ENCODE data around the gene DNAJC22. TPM values are rescaled to one million over a fixed set of nuclear protein-coding genes. Genes with fewer than 3 reads are reported as not detected.
"Not testable (repeated sequence)": the region's sequence is repeated elsewhere in the genome, so short reads cannot be mapped to it uniquely, and the experiment has no call there.

DNAJC22 gene
- total RNA-seq, 1 experiment from 2014 or later: 47.7 TPM

DNA sequence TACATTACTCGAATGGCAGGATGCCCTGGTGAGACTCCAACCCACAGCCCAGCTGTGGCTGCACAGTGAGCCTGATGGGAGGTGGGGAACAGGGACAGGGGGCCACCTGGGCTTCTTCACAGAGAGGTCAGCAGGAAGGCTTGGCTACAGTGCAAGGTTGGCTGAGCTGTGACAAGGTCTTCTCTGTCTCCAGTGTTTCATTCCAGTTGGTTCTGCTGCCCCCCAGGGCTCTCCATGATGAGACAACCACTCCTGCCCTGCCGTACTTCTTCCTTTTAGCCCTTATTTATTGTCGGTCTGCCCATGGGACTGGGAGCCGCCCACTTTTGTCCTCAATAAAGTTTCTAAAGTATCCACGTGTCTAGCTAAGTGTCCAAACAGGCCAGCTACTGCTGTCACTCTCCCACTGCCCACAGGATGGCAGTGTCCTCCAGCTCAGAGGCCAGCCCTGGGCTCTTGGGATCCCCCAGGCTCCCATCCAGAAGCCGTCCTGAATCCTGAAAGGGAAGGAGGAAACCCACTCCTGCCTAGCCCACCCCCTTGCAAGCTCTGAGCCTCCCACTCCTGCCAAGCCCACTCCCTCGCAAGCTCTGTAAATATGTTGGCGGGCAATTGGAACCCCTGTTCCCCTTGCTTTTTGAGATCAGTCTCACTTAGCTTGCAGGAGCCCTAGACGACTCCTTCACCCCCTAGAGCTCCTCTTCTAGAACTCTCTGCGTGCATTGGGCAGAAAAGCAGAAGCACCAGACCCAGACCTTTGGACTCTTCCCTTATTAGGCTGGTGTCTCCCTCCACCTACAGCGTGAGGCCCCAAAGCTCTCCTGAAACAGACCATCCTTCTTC, 15.1 kb upstream of the DNAJC22 start:
- H3K27ac Mint-ChIP-seq (ENCODE audit: unreplicated experiment): peak overlapping the region; percentile 77
- H3K36me3 ChIP-seq (ENCODE audit: control insufficient read depth, insufficient read depth, low read length): peaks cover 2% of the 10 kb centered on the region; the same call in 1 of the 2 replicates
- H3K9me3 Mint-ChIP-seq (ENCODE audit: unreplicated experiment): no peaks in the 10 kb centered on the region
- peak overlapping the region; percentile 18 for H3K4me3 Mint-ChIP-seq (ENCODE audit: unreplicated experiment)
- TF ChIP-seq, protein P1, sequence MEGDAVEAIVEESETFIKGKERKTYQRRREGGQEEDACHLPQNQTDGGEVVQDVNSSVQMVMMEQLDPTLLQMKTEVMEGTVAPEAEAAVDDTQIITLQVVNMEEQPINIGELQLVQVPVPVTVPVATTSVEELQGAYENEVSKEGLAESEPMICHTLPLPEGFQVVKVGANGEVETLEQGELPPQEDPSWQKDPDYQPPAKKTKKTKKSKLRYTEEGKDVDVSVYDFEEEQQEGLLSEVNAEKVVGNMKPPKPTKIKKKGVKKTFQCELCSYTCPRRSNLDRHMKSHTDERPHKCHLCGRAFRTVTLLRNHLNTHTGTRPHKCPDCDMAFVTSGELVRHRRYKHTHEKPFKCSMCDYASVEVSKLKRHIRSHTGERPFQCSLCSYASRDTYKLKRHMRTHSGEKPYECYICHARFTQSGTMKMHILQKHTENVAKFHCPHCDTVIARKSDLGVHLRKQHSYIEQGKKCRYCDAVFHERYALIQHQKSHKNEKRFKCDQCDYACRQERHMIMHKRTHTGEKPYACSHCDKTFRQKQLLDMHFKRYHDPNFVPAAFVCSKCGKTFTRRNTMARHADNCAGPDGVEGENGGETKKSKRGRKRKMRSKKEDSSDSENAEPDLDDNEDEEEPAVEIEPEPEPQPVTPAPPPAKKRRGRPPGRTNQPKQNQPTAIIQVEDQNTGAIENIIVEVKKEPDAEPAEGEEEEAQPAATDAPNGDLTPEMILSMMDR (IDR thresholded peaks at IDR 0.05; ENCODE audit: insufficient read depth in 1 of 2, low read depth in 1 of 2, low read length in 1 of 2, severe bottlenecking in 1 of 2, unreplicated experiment in 1 of 2): peak; percentile 90 to 96
- no TSS peak for BruUV-seq (replicated peaks)
- CTCF ChIA-PET: interaction anchor here (0.5 to 4.0 kb wide), 36 partner anchors 9 to 464 kb away, joined by 3 to 153 read pairs (median 4); partner anchors contain the start of genes DNAJC22, PRPH, SPATS2 and TMBIM6
- no peaks in the 10 kb centered on the region for H3K27me3 Mint-ChIP-seq (ENCODE audit: insufficient read depth, unreplicated experiment)
- POLR2A ChIA-PET: interaction anchor here (0.5 to 2.7 kb wide), 8 partner anchors 9 to 291 kb away, joined by 3 to 30 read pairs (median 4); partner anchors contain the start of genes DNAJC22, PRPF40B, SPATS2 and TROAP
- peaks cover 35% of the 10 kb centered on the region for H3K36me3 Mint-ChIP-seq (ENCODE audit: insufficient read depth, unreplicated experiment)
- intact Hi-C loops (cut with micrococcal nuclease; ENCODE audit: unreplicated experiment): loop anchor here (1.0 kb wide), 2 partner anchors 16 to 26 kb away; no protein-coding TSS in a partner anchor
- DNase-seq: peak; percentile 84 to 86
- peaks cover 24% of the 10 kb centered on the region for H3K4me1 ChIP-seq
- H3K4me1 Mint-ChIP-seq (ENCODE audit: low read depth, unreplicated experiment): peaks cover 24% of the 10 kb centered on the region
- no peaks in the 10 kb centered on the region for H3K27me3 ChIP-seq (replicated peaks; ENCODE audit: control insufficient read depth, insufficient read depth, low read length)
- H3K4me3 ChIP-seq (ENCODE audit: low read depth, low read length): no peak overlapping the region
- H3K9me3 ChIP-seq: no peaks in the 10 kb centered on the region

DNA sequence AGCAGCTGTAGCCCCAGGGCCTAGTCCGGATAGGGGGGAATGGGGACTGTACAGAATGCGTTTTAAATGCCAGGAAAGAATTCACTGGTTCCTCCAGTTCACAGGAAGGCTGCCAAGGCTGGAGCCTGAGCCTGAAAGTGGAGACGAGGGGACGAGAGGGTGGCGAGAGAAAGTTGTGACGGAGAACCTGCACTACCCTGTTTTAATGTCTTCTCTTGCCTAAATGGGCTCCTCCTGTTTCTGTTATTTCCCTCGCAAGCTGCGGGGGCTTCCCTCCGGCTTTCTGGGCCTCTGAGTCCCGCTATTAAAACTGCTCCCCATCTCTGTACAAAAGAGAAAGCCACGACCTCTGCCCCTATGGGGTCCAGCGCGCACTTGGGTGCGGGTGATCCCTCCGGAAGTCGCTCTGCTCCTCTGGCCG, 14.2 kb upstream of the DNAJC22 start:
- CTCF ChIA-PET: interaction anchor here (0.7 to 4.0 kb wide), 17 partner anchors 10 to 301 kb away, joined by 3 to 153 read pairs (median 19); partner anchors contain the start of genes DNAJC22, PRPH, SPATS2 and TROAP
- H3K27me3 Mint-ChIP-seq (ENCODE audit: insufficient read depth, unreplicated experiment): no peaks in the 10 kb centered on the region
- 0 out of 2 replicates have a peak, but pooled peaks cover 2% of the 10 kb centered on the region for H3K36me3 ChIP-seq (ENCODE audit: control insufficient read depth, insufficient read depth, low read length)
- peak overlapping the region; percentile 18 for H3K4me3 Mint-ChIP-seq (ENCODE audit: unreplicated experiment)
- H3K9me3 Mint-ChIP-seq (ENCODE audit: unreplicated experiment): no peaks in the 10 kb centered on the region
- DNase-seq: no peak
- H3K27me3 ChIP-seq (replicated peaks; ENCODE audit: control insufficient read depth, insufficient read depth, low read length): no peaks in the 10 kb centered on the region
- H3K36me3 Mint-ChIP-seq (ENCODE audit: insufficient read depth, unreplicated experiment): peaks cover 26% of the 10 kb centered on the region
- H3K4me1 ChIP-seq: peaks cover 27% of the 10 kb centered on the region
- intact Hi-C loops (cut with micrococcal nuclease; ENCODE audit: unreplicated experiment): no loop called here
- peaks cover 26% of the 10 kb centered on the region for H3K4me1 Mint-ChIP-seq (ENCODE audit: low read depth, unreplicated experiment)
- BruUV-seq (replicated peaks): no TSS peak
- POLR2A ChIA-PET: interaction anchor here (1.0 to 2.7 kb wide), 3 partner anchors 9 to 15 kb away, joined by 3 to 30 read pairs (median 26); partner anchors contain the start of genes DNAJC22 and TROAP
- H3K27ac Mint-ChIP-seq (ENCODE audit: unreplicated experiment): peak overlapping the region; percentile 77
- TF ChIP-seq, protein P1 (IDR thresholded peaks at IDR 0.05; ENCODE audit: insufficient read depth in 1 of 2, low read depth in 1 of 2, low read length in 1 of 2, severe bottlenecking in 1 of 2, unreplicated experiment in 1 of 2): no peak
- H3K4me3 ChIP-seq (ENCODE audit: low read depth, low read length): no peak overlapping the region
- no peaks in the 10 kb centered on the region for H3K9me3 ChIP-seq

DNA sequence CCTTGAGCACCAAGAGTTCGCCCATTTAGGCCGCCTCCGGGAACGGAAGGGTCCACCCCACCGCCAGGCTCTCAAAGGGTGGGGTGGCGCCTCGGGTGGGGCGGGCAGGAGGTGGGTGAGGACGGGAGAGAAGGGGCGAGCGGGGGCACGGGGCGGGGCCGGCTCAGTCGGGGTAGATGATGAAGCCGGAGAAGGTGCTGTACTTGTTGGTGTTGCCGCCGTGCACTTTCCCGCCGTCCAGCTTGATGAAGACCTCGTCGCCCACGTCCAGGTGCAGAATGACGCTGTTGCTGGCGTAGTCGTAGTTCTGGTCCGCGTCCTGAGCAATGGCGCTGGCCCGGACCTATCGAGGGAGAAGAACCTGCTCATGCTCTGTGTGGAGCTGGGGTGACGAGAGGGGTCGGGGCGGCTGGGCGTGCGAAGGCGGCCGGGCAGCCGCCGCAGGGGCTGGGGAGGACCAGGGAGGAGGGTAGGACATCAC, 13.8 kb upstream of the DNAJC22 start:
- TF ChIP-seq, protein P1 (IDR thresholded peaks at IDR 0.05; ENCODE audit: insufficient read depth in 1 of 2, low read depth in 1 of 2, low read length in 1 of 2, severe bottlenecking in 1 of 2, unreplicated experiment in 1 of 2): no peak
- Histone ChIP-seq H3K36me3 (ENCODE audit: control insufficient read depth, insufficient read depth, low read length) (0 out of 2 replicates have a peak, but pooled peaks cover 2% of the 10 kb centered on the region), H3K4me3 (ENCODE audit: low read depth, low read length) (no peak overlapping the region), H3K9me3 (no peaks in the 10 kb centered on the region), H3K27me3 (replicated peaks; ENCODE audit: control insufficient read depth, insufficient read depth, low read length) (no peaks in the 10 kb centered on the region), H3K4me1 (peaks cover 27% of the 10 kb centered on the region)
- Mint-ChIP-seq H3K9me3 (ENCODE audit: unreplicated experiment) (no peaks in the 10 kb centered on the region), H3K36me3 (ENCODE audit: insufficient read depth, unreplicated experiment) (peaks cover 21% of the 10 kb centered on the region), H3K27ac (ENCODE audit: unreplicated experiment) (peak overlapping the region; percentile 77), H3K27me3 (ENCODE audit: insufficient read depth, unreplicated experiment) (no peaks in the 10 kb centered on the region), H3K4me1 (ENCODE audit: low read depth, unreplicated experiment) (peaks cover 31% of the 10 kb centered on the region), H3K4me3 (ENCODE audit: unreplicated experiment) (no peak overlapping the region)
- CTCF ChIA-PET: interaction anchor here (1.2 to 4.0 kb wide), 4 partner anchors 9 to 172 kb away, joined by 3 to 153 read pairs (median 54); partner anchors contain the start of genes DNAJC22 and TROAP
- intact Hi-C loops (cut with micrococcal nuclease; ENCODE audit: unreplicated experiment): no loop called here
- BruUV-seq (replicated peaks): no TSS peak
- POLR2A ChIA-PET: interaction anchor here (2.7 kb wide), 1 partner anchor 14 kb away, joined by 30 read pairs; the partner anchor contains the start of gene DNAJC22
- no peak for DNase-seq

DNA sequence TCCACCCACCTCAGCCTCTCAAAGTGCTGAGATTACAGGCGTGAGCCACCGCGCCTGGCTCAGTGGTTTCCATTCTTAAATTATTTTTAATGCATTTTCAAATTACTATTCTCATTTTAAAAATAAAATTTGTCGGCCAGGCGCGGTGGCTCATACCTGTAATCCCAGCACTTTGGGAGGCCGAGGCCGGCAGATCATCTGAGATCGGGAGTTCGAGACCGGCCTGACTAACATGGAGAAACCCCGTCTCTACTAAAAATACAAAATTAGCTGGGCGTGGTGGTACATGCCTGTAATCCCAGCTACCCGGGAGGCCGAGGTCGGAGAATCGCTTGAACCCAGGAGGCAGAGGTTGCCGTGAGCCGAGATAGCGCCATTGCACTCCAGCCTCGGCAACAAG, 12.9 kb upstream of the DNAJC22 start:
- CTCF ChIA-PET: interaction anchor here (0.6 to 4.0 kb wide), 2 partner anchors 13 to 51 kb away, joined by 3 to 153 read pairs; partner anchors contain the start of gene DNAJC22

More for the DNA sequence above, 12.9 kb upstream of the DNAJC22 start:
- H3K27me3 Mint-ChIP-seq (ENCODE audit: insufficient read depth, unreplicated experiment); H3K4me3 ChIP-seq (ENCODE audit: low read depth, low read length); intact Hi-C loops (cut with micrococcal nuclease; ENCODE audit: unreplicated experiment); H3K9me3 ChIP-seq; BruUV-seq (replicated peaks); H3K27ac Mint-ChIP-seq (ENCODE audit: unreplicated experiment); DNase-seq; H3K36me3 ChIP-seq (ENCODE audit: control insufficient read depth, insufficient read depth, low read length); H3K27me3 ChIP-seq (replicated peaks; ENCODE audit: control insufficient read depth, insufficient read depth, low read length); H3K4me3 Mint-ChIP-seq (ENCODE audit: unreplicated experiment); H3K9me3 Mint-ChIP-seq (ENCODE audit: unreplicated experiment): not testable (repeated sequence)
- peaks cover 27% of the 10 kb centered on the region for H3K4me1 ChIP-seq
- POLR2A ChIA-PET: interaction anchor here (0.7 kb wide), 1 partner anchor 11 kb away, joined by 11 read pairs; the partner anchor contains the start of gene TROAP
- peaks cover 32% of the 10 kb centered on the region for H3K4me1 Mint-ChIP-seq (ENCODE audit: low read depth, unreplicated experiment)
- peaks cover 13% of the 10 kb centered on the region for H3K36me3 Mint-ChIP-seq (ENCODE audit: insufficient read depth, unreplicated experiment)

Measured in Caco-2 (cell line).